ENCODE measurements around the gene CNGB1.
A peak's percentile ranks its signal among the peaks of the same experiment; 100 is the strongest.

CNGB1 gene

DNA sequence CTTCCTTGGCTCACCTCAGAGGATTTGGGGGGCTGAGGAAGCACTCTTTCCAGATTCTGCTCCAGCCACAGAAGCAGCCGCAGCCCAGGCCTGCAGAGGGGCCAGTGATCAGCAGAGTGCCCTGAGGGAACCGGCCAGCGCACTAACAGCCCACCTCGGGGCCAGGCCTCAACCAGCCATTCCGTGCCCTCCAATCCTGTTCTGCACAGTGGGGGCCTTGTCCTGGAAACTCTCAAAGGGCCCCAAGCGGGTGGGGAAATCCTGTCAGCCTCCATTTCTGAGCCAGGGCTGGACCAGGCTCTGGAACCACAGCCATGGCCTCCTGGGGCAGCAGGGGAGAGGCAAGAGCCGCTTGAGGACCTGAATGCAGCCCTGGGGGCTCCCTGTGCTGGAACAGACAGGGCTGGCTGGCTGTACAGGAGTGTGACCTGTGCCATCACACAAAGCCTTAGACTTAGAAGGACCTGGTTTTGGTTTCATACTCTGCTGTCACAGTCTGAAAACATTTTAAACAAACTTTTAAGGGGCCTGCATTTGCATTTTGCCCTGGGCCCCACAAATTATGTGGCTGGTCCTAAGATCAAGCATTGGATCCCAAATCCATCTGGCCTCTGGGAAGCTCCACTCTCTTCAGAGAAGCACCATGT, 10.0 kb downstream of the CNGB1 start:
- Mint-ChIP-seq H3K27ac (no peak overlapping the region), H3K4me3 (no peak overlapping the region), H3K9me3 (no peaks in the 10 kb centered on the region), H3K4me1 (no peaks in the 10 kb centered on the region), H3K36me3 (ENCODE audit: low read depth) (no peaks in the 10 kb centered on the region), H3K27me3 (ENCODE audit: low read depth) (peaks cover 18% of the 10 kb centered on the region)
- no peak for TF ChIP-seq CTCF (IDR thresholded peaks at IDR 0.05; ENCODE audit: unreplicated experiment in 3 of 3)

GRCh38 chr16:57960310-57960709, 10.6 kb downstream of the CNGB1 start:
- no peak for TF ChIP-seq CTCF (IDR thresholded peaks at IDR 0.05; ENCODE audit: unreplicated experiment in 3 of 3)
- no peaks in the 10 kb centered on the region for H3K4me1 Mint-ChIP-seq
- H3K36me3 Mint-ChIP-seq (ENCODE audit: low read depth): no peaks in the 10 kb centered on the region
- H3K27me3 Mint-ChIP-seq (ENCODE audit: low read depth): peaks cover 18% of the 10 kb centered on the region
- no peaks in the 10 kb centered on the region for H3K9me3 Mint-ChIP-seq
- H3K27ac Mint-ChIP-seq: no peak overlapping the region
- no peak overlapping the region for H3K4me3 Mint-ChIP-seq

GRCh38 chr16:57959804-57960203, 11.1 kb downstream of the CNGB1 start:
- H3K27ac Mint-ChIP-seq: peak overlapping the region in 1 of 3 experiments; percentile 54
- no peak for TF ChIP-seq CTCF (IDR thresholded peaks at IDR 0.05; ENCODE audit: unreplicated experiment in 3 of 3)
- no peaks in the 10 kb centered on the region for H3K4me1 Mint-ChIP-seq
- H3K9me3 Mint-ChIP-seq: no peaks in the 10 kb centered on the region
- H3K27me3 Mint-ChIP-seq (ENCODE audit: low read depth): peaks cover 18% of the 10 kb centered on the region
- no peaks in the 10 kb centered on the region for H3K36me3 Mint-ChIP-seq (ENCODE audit: low read depth)
- H3K4me3 Mint-ChIP-seq: no peak overlapping the region

DNA sequence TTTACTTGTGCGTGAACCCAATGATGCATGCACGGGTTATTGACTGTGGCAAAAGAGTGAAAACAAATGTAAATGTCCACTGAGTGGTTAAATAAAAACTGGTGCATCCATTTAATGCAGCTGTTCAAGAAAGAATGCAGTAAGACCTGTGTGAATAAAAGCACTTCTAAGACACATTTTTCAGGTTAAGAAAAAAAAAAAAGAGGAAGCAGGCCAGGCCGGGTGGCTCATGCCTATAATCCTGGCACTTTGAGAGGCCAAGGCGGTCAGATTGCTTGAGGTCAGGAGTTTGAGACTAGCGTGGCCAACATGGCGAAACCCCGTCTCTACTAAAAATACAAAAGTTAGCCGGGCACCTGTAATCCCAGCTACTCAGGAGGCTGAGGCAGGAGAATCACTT, 11.8 kb downstream of the CNGB1 start:
- H3K4me3 Mint-ChIP-seq: no peak overlapping the region
- no peak for TF ChIP-seq CTCF (IDR thresholded peaks at IDR 0.05; ENCODE audit: unreplicated experiment in 3 of 3)
- peaks cover 18% of the 10 kb centered on the region for H3K27me3 Mint-ChIP-seq (ENCODE audit: low read depth)
- H3K36me3 Mint-ChIP-seq (ENCODE audit: low read depth): no peaks in the 10 kb centered on the region
- H3K4me1 Mint-ChIP-seq: no peaks in the 10 kb centered on the region
- peak overlapping the region in 2 of 3 experiments; percentile 13 to 54 for H3K27ac Mint-ChIP-seq
- H3K9me3 Mint-ChIP-seq: no peaks in the 10 kb centered on the region

DNA sequence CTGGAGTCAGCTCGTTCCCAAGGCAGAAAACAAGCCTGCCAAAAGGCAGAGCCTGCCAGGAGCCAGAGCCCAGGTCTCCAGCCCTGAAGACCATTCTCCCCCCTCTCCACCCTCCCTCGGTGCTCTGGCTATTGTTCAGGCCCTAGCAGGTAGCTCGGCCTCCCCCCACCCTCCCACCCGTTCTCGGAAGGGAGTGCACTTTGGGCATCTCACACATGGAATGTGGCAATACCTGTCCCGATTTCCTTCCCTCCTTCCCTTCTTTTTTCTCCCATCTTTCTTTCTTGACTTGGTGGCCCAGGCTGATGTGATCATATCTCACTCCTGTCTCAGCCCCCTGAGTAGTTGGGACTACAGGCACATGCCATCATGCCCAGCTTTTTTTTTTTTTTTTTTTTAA, 12.4 kb downstream of the CNGB1 start:
- H3K27me3 Mint-ChIP-seq (ENCODE audit: low read depth): peaks cover 16% of the 10 kb centered on the region
- TF ChIP-seq CTCF (IDR thresholded peaks at IDR 0.05; ENCODE audit: unreplicated experiment in 3 of 3): no peak
- no peaks in the 10 kb centered on the region for H3K4me1 Mint-ChIP-seq
- H3K36me3 Mint-ChIP-seq (ENCODE audit: low read depth): no peaks in the 10 kb centered on the region
- no peak overlapping the region for H3K27ac Mint-ChIP-seq
- H3K4me3 Mint-ChIP-seq: no peak overlapping the region
- no peaks in the 10 kb centered on the region for H3K9me3 Mint-ChIP-seq

DNA sequence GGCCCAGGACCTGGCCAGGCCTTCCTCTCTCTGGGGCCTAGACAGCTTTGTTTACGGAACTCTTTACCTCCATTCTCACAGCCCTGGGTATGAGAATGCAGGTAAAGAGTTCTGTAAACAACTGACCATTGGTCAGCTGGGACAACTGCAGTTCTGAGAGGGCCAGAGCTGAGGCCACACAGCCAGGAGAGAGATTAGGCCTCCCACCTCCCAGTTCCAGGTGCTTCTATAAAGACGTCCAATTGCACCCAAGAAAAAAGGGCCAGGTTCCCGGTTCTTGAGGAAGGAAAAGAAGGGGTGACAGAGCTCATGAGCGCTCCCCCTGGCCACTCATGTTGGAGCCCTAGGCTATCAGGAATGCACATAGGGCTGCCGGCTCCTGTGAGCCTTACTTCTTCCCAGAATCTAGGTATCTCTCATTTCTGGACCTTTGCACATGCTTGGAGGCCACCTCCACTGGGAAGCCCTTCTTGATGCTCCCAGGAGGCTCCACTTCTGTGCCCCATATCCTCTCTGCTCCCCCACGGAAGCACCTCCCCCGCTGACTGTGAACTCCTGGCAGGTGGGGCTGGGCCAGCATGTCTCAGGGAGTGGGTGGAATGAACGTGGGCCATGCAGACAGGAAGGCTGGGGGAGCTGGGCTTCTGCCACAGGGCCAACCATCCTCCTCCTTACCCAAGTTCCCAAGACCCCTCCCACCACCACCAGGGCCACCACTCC, 13.1 kb downstream of the CNGB1 start:
- Mint-ChIP-seq H3K4me1 (no peaks in the 10 kb centered on the region), H3K27ac (no peak overlapping the region), H3K4me3 (no peak overlapping the region), H3K36me3 (ENCODE audit: low read depth) (no peaks in the 10 kb centered on the region), H3K9me3 (no peaks in the 10 kb centered on the region), H3K27me3 (ENCODE audit: low read depth) (peaks cover 9% of the 10 kb centered on the region)
- no peak for TF ChIP-seq CTCF (IDR thresholded peaks at IDR 0.05; ENCODE audit: unreplicated experiment in 3 of 3)

Measured in nephron (organoid).